ENCODE data around the gene CAPN5.

- no peak for TF ChIP-seq CTCF (conservative IDR thresholded peaks at IDR 0.05 in 1 of 2, IDR thresholded peaks at IDR 0.05 in 1 of 2; ENCODE audit: low read depth in 1 of 2, low read length in 2 of 2)
- no peak for TF ChIP-seq EZH2 (IDR thresholded peaks at IDR 0.05; ENCODE audit: low read length, missing control alignments)
These were observed 9.9 kb upstream of the CAPN5 start for GRCh38 chr11:77056814-77057402.

All from fibroblast of lung (primary cell).